HCT116 (cell line): Measurements from ENCODE around the gene TRIM31. TPM values are rescaled to one million over a fixed set of nuclear protein-coding genes. Genes with fewer than 3 reads are reported as not detected.

ENCODE experiments used
- ATAC-seq: fragments of 200-7000 bp; cut with Tn5 transposase; 2 replicates; pipeline ENCODE4 v1.9.1; 2020; ENCODE audit warnings: mild to moderate bottlenecking, moderate library complexity
- BruUV-seq: library from RNA; stranded (reverse); fragments of 400-500 nt; replicated peaks from 2 replicates; lab custom pipeline; 2021; lab: Mats Ljungman, UMichigan
- CTCF ChIA-PET: fragments of 300-600 bp; sonication (Branson Sonifier 250); formaldehyde crosslinking; loops from one replicate; lab custom pipeline; 2021; ENCODE audit warnings: antibody characterized with exemption; lab: Charles Lee
- POLR2A ChIA-PET: fragments of 300-600, 350-600 bp; sonication (Branson Sonifier 250); formaldehyde crosslinking; loops from one replicate; lab custom pipeline; 2021; ENCODE audit warnings: antibody characterized with exemption; lab: Charles Lee
- RAD21 ChIA-PET, 2 experiments: fragments of 300-600 bp; sonication (Branson Sonifier 250); formaldehyde crosslinking; loops; one replicate each; lab custom pipeline; 2023; ENCODE audit warnings: low total read pairs in 2 of 2; ENCODE audit not compliant: uncharacterized antibody in 2 of 2, unreplicated experiment in 2 of 2, low non-redundant PET in 1 of 2; lab: Charles Lee
- DNase-seq: peaks from one replicate; pipeline ENCODE4 v3.0.0-alpha.2; 2010; ENCODE audit warnings: low read depth, low spot score
- H2AFZ ChIP-seq: fragments of 200-600 bp; shearing (Covaris generic), sonication (generic); 2 replicates; pipeline ENCODE4 v1.6.1; 2017; ENCODE audit warnings: low read depth, mixed run types, mixed read lengths, antibody characterized with exemption, low read length; ENCODE audit not compliant: poor library complexity, severe bottlenecking
- H3K27ac ChIP-seq: 2 replicates; pipeline ENCODE4 v1.5.1; 2012; ENCODE audit warnings: low read depth, low read length
- H3K27me3 ChIP-seq: fragments of 200-600 bp; sonication (generic); 2 replicates; pipeline ENCODE4 v1.6.1; 2016; ENCODE audit warnings: mixed run types, low read length, mixed read lengths; ENCODE audit not compliant: insufficient read depth
- H3K36me3 ChIP-seq, 2 experiments: fragments of 200-500 bp in 1 of 2; fragments of 200-600 bp in 1 of 2; sonication (Bioruptor generic) in 1 of 2; sonication (generic) in 1 of 2; 2 replicates each; pipeline versions ENCODE4 v1.5.1 to v1.6.1; 2014 to 2016; ENCODE audit warnings: low read length in 2 of 2, inconsistent platforms in 1 of 2, mixed read lengths in 1 of 2, mixed run types in 1 of 2; ENCODE audit not compliant: insufficient read depth in 2 of 2, control insufficient read depth in 1 of 2
- H3K4me1 ChIP-seq, 2 experiments: fragments of 200-600 bp in 1 of 2; sonication (generic) in 1 of 2; 2 replicates each; pipeline versions ENCODE4 v1.5.1 to v1.6.1; 2012 to 2017; ENCODE audit warnings: low read length in 2 of 2, inconsistent platforms in 1 of 2, mild to moderate bottlenecking in 1 of 2, mixed read lengths in 1 of 2, mixed run types in 1 of 2, moderate library complexity in 1 of 2; ENCODE audit not compliant: insufficient read depth in 2 of 2, control insufficient read depth in 1 of 2
- H3K4me2 ChIP-seq: fragments of 200-600 bp; sonication (generic); 2 replicates; pipeline ENCODE4 v1.6.1; 2017; ENCODE audit warnings: mixed run types, low read length, mixed read lengths
- H3K4me3 ChIP-seq, 2 experiments: fragments of 200-600 bp in 1 of 2; sonication (generic) in 1 of 2; replicated peaks in 1 of 2; 2 replicates each; pipeline ENCODE4 v1.5.1; 2011 to 2016; ENCODE audit warnings: low read length in 2 of 2, control low read depth in 1 of 2, low read depth in 1 of 2, mild to moderate bottlenecking in 1 of 2, mixed read lengths in 1 of 2, mixed run types in 1 of 2
- H3K79me2 ChIP-seq: fragments of 200-600 bp; sonication (generic); 2 replicates; pipeline ENCODE4 v1.6.1; 2017; ENCODE audit warnings: mild to moderate bottlenecking, mixed run types, low read length, moderate library complexity, mixed read lengths; ENCODE audit not compliant: insufficient read depth
- H3K9ac ChIP-seq: fragments of 200-600 bp; sonication (generic); 2 replicates; pipeline ENCODE4 v1.6.1; 2016; ENCODE audit warnings: low read length, mixed read lengths
- H3K9me2 ChIP-seq: fragments of 200-600 bp; sonication (generic), shearing (Covaris generic); 2 replicates; pipeline ENCODE4 v1.6.1; 2017; ENCODE audit warnings: mixed run types, mild to moderate bottlenecking, moderate library complexity; ENCODE audit not compliant: insufficient read depth
- H3K9me3 ChIP-seq, 2 experiments: fragments of 200-500 bp in 1 of 2; fragments of 200-600 bp in 1 of 2; sonication (Bioruptor generic) in 1 of 2; sonication (generic) in 1 of 2; 2 replicates each; pipeline ENCODE4 v1.6.1; 2014 to 2017; ENCODE audit warnings: low read length in 2 of 2, mixed read lengths in 2 of 2, inconsistent platforms in 1 of 2, low read depth in 1 of 2, mild to moderate bottlenecking in 1 of 2, mixed run types in 1 of 2, moderate library complexity in 1 of 2; ENCODE audit not compliant: control insufficient read depth in 1 of 2, insufficient read depth in 1 of 2
- H4K20me1 ChIP-seq: fragments of 200-600 bp; sonication (generic), shearing (Covaris generic); 2 replicates; pipeline ENCODE4 v1.6.1; 2017; ENCODE audit warnings: mixed run types, mild to moderate bottlenecking, moderate library complexity; ENCODE audit not compliant: insufficient read depth
- CBX3 ChIP-seq: IDR thresholded peaks from 2 replicates; pipeline ENCODE4 v1.6.1; 2012; ENCODE audit warnings: low read depth
- CEBPB ChIP-seq: IDR thresholded peaks from 2 replicates; pipeline ENCODE4 v1.6.1; 2012; ENCODE audit warnings: low read depth
- EGR1 ChIP-seq: IDR thresholded peaks from 2 replicates; pipeline ENCODE4 v1.6.1; 2012; ENCODE audit warnings: low read depth
- ELF1 ChIP-seq: IDR thresholded peaks from 2 replicates; pipeline ENCODE4 v1.6.1; 2012; ENCODE audit warnings: low read depth, borderline replicate concordance
- EZH2 ChIP-seq: fragments of 200-600 bp; sonication (generic); IDR thresholded peaks from 2 replicates; pipeline ENCODE4 v1.6.1; 2017; ENCODE audit warnings: antibody characterized with exemption, mixed run types
- EZH2phosphoT487 ChIP-seq: fragments of 200-600 bp; IDR thresholded peaks from 2 replicates; pipeline ENCODE4 v1.6.1; 2018; ENCODE audit warnings: antibody characterized with exemption, borderline replicate concordance
- FOSL1 ChIP-seq: IDR thresholded peaks from 2 replicates; pipeline ENCODE4 v1.6.1; 2012; ENCODE audit warnings: low read depth
- JUND ChIP-seq: IDR thresholded peaks from 2 replicates; pipeline ENCODE4 v1.6.1; 2012
- POLR2A ChIP-seq: IDR thresholded peaks from 2 replicates; pipeline ENCODE4 v1.7.0; 2011; ENCODE audit warnings: borderline replicate concordance; ENCODE audit not compliant: insufficient read depth, insufficient read length; ENCODE audit errors: extremely low read depth
- POLR2AphosphoS5 ChIP-seq: IDR thresholded peaks from 2 replicates; pipeline ENCODE4 v1.6.1; 2011; ENCODE audit warnings: mild to moderate bottlenecking, low read depth, low read length, moderate library complexity
- RAD21 ChIP-seq: IDR thresholded peaks from 2 replicates; pipeline ENCODE4 v1.6.1; 2012; ENCODE audit warnings: low read depth, mild to moderate bottlenecking
- SIN3A ChIP-seq: IDR thresholded peaks from 2 replicates; pipeline ENCODE4 v1.6.1; 2012; ENCODE audit warnings: low read depth
- SP1 ChIP-seq: IDR thresholded peaks from 2 replicates; pipeline ENCODE4 v1.6.1; 2012; ENCODE audit warnings: low read depth
- SRF ChIP-seq: IDR thresholded peaks from 2 replicates; pipeline ENCODE4 v1.6.1; 2012; ENCODE audit warnings: low read depth
- TCF7L2 ChIP-seq: IDR thresholded peaks from 2 replicates; pipeline ENCODE4 v1.7.0; 2011; ENCODE audit warnings: borderline replicate concordance, inconsistent platforms; ENCODE audit not compliant: insufficient read depth, insufficient read length; ENCODE audit errors: extremely low read depth
- ZNF274 ChIP-seq: fragments of 200-500 bp; sonication (Bioruptor generic); IDR thresholded peaks from 2 replicates; pipeline ENCODE4 v1.6.1; 2014; ENCODE audit warnings: mild to moderate bottlenecking, low read depth, low read length, inconsistent platforms
- intact Hi-C: fragments of 100-400 bp; cut with micrococcal nuclease; formaldehyde crosslinking; loops from 2 replicates; pipeline ENCODE4 v1.10.0; 2022
- total RNA-seq: library from RNA; stranded (reverse); gene quantifications from one replicate; pipeline ENCODE4 v1.2.1, GENCODE V29; 2021; ENCODE audit not compliant: unreplicated experiment
- TF ChIP-seq, protein P1 (sequence below): IDR thresholded peaks from 2 replicates; pipeline ENCODE4 v1.6.1; 2012
- TF ChIP-seq, protein P2 (sequence below), 3 experiments: fragments of 200-600 bp in 1 of 3; sonication (generic) in 1 of 3; IDR thresholded peaks in 2 of 3; conservative IDR thresholded peaks in 1 of 3; 2 replicates each; pipeline ENCODE4 v1.5.1; 2012 to 2017; ENCODE audit warnings: low read depth in 2 of 3, low read length in 2 of 3, antibody characterized with exemption in 1 of 3, borderline replicate concordance in 1 of 3, control low read depth in 1 of 3, mild to moderate bottlenecking in 1 of 3, mixed read lengths in 1 of 3, mixed run types in 1 of 3, moderate library complexity in 1 of 3; ENCODE audit not compliant: insufficient read depth in 1 of 3
- TF ChIP-seq, protein P3 (sequence below): IDR thresholded peaks from 2 replicates; pipeline ENCODE4 v1.6.1; 2012; ENCODE audit warnings: low read depth

The TRIM31 gene
- total RNA-seq, 1 experiment from 2014 or later = not detected

DNA sequence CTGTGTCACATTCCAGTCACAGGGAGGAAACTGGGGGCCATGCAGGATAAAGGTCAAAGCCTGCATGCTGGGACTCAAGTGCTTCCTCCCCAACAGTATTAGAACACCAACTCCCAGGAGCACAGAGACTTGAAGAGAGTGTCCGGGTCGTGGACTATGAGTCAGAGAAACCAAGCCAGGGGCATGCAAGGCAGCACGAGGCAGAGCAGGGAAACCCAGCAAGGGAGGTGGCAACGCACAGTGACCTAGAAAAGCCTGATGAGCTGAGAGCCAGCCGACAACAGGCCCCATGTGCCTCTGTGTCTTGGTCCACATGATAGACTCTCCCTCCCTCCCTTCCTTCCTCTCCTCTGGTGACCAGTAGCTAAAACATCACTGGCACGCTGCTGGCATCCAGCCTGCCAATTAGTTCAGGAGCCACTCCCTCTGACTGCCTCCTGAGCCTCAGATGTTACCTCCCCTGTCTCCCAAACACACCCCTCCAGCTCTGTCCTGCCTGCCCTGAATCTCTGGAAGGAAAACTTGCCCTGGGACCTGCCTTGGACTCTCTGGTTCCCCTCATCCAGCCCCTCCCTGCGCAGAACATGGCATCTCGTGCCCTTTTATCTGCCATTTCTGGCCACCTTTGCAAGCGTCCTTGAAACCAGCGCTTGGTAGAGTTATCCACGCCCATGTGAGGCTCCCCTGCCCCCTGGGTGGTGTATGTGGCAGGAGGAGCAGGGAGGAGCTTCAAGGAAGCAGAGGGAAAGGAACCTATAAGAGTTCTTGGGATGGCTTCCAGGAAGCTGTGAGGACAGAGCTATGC lies 21.1 kb downstream of the TRIM31 start (continued):
- TF ChIP-seq EZH2phosphoT487 = no peak
- no peak; the same call in 1 of the 2 replicates for TF ChIP-seq ELF1
- TF ChIP-seq RAD21 = no peak
- TF ChIP-seq, protein P1, sequence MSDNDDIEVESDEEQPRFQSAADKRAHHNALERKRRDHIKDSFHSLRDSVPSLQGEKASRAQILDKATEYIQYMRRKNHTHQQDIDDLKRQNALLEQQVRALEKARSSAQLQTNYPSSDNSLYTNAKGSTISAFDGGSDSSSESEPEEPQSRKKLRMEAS = peak; percentile 99

DNA sequence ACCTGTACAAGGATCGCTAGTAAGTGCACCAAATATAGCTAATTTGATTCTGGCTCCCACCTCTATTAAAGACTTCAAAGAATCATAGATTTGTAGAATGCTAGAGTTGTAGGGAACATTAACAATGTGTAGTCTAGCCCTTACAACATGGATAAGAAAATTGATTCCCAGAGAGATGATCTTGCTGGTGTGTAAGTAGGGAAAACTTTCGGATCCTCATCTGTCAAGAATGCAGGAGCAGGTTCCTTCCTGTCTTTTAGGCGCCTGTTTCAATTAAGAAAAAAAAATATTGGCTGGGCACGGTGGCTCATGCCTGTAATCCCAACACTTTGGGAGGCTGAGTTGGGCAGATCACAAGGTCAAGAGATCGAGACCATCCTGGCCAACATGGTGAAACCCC lies 25.0 kb downstream of the TRIM31 start:
- Histone ChIP-seq H3K4me1 (peaks cover 15 to 22% of the 10 kb centered on the region in 2 experiments), H3K36me3 (no peaks in the 10 kb centered on the region), H3K9me3 (no peaks in the 10 kb centered on the region), H3K4me3 (no peak overlapping the region), H3K4me2 (no peak overlapping the region), H2AFZ (no peak overlapping the region), H3K27me3 (no peaks in the 10 kb centered on the region), H3K9ac (no peak overlapping the region), H3K79me2 (no peaks in the 10 kb centered on the region), H3K9me2 (no peaks in the 10 kb centered on the region), H3K27ac (no peak overlapping the region), H4K20me1 (no peaks in the 10 kb centered on the region)
- no peak for ATAC-seq
- CTCF ChIA-PET = no interaction called here
- no TSS peak for BruUV-seq
- TF ChIP-seq SIN3A (no peak), EZH2phosphoT487 (no peak), POLR2AphosphoS5 (no peak), EZH2 (no peak), ELF1 (no peak), SRF (no peak), CBX3 (no peak), SP1 (no peak), TCF7L2 (no peak), POLR2A (no peak), JUND (no peak), RAD21 (no peak), ZNF274 (no peak), FOSL1 (no peak), EGR1 (no peak), CEBPB (no peak)
- TF ChIP-seq, protein P2, sequence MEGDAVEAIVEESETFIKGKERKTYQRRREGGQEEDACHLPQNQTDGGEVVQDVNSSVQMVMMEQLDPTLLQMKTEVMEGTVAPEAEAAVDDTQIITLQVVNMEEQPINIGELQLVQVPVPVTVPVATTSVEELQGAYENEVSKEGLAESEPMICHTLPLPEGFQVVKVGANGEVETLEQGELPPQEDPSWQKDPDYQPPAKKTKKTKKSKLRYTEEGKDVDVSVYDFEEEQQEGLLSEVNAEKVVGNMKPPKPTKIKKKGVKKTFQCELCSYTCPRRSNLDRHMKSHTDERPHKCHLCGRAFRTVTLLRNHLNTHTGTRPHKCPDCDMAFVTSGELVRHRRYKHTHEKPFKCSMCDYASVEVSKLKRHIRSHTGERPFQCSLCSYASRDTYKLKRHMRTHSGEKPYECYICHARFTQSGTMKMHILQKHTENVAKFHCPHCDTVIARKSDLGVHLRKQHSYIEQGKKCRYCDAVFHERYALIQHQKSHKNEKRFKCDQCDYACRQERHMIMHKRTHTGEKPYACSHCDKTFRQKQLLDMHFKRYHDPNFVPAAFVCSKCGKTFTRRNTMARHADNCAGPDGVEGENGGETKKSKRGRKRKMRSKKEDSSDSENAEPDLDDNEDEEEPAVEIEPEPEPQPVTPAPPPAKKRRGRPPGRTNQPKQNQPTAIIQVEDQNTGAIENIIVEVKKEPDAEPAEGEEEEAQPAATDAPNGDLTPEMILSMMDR (IDR thresholded peaks at IDR 0.05 in 2 of 3, conservative IDR thresholded peaks at IDR 0.05 in 1 of 3; ENCODE audit: borderline replicate concordance in 1 of 3, insufficient read depth in 1 of 3, low read depth in 2 of 3, low read length in 2 of 3) = no peak
- TF ChIP-seq, protein P3, sequence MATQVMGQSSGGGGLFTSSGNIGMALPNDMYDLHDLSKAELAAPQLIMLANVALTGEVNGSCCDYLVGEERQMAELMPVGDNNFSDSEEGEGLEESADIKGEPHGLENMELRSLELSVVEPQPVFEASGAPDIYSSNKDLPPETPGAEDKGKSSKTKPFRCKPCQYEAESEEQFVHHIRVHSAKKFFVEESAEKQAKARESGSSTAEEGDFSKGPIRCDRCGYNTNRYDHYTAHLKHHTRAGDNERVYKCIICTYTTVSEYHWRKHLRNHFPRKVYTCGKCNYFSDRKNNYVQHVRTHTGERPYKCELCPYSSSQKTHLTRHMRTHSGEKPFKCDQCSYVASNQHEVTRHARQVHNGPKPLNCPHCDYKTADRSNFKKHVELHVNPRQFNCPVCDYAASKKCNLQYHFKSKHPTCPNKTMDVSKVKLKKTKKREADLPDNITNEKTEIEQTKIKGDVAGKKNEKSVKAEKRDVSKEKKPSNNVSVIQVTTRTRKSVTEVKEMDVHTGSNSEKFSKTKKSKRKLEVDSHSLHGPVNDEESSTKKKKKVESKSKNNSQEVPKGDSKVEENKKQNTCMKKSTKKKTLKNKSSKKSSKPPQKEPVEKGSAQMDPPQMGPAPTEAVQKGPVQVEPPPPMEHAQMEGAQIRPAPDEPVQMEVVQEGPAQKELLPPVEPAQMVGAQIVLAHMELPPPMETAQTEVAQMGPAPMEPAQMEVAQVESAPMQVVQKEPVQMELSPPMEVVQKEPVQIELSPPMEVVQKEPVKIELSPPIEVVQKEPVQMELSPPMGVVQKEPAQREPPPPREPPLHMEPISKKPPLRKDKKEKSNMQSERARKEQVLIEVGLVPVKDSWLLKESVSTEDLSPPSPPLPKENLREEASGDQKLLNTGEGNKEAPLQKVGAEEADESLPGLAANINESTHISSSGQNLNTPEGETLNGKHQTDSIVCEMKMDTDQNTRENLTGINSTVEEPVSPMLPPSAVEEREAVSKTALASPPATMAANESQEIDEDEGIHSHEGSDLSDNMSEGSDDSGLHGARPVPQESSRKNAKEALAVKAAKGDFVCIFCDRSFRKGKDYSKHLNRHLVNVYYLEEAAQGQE = no peak
- no peak for DNase-seq
- POLR2A ChIA-PET = no interaction called here
- intact Hi-C loops = no loop called here
- RAD21 ChIA-PET = no interaction called here
